ENCODE measurements around the gene USP9X. TPM values are rescaled to one million over a fixed set of nuclear protein-coding genes. Genes with fewer than 3 reads are reported as not detected.
"Not testable (repeated sequence)": the region's sequence is repeated elsewhere in the genome, so short reads cannot be mapped to it uniquely, and the experiment has no call there.

USP9X gene
- 10 to 100 TPM; 44.9 to 47.3 TPM for total RNA-seq

- Mint-ChIP-seq H3K4me1 (peaks cover 24% of the 10 kb centered on the region), H3K36me3 (peaks cover 10% of the 10 kb centered on the region), H3K9me3 (ENCODE audit: low read depth) (no peaks in the 10 kb centered on the region), H3K4me3 (peak within 1 kb of the TSS; percentile 87), H3K27me3 (no peaks in the 10 kb centered on the region), H3K27ac (peak within 1 kb of the TSS; percentile 99)
- DNase-seq = peak; percentile 90
- peak; percentile 71 for ATAC-seq
- CTCF ChIA-PET = interaction anchor here (0.9 to 2.9 kb wide), 2 partner anchors 30 to 32 kb away, joined by 4 to 19 read pairs; no protein-coding TSS in a partner anchor
Observed at GRCh38 chrX:41084893-41085511, at the start of gene USP9X. TSS of gene USP9X (plus strand) at chrX:41085445. CDS start at chrX:41123629, 38,184 bp downstream.

- Mint-ChIP-seq H3K4me1 (no peaks in the 10 kb centered on the region), H3K27me3 (no peaks in the 10 kb centered on the region), H3K36me3 (no peaks in the 10 kb centered on the region)
Observed at GRCh38 chrX:41035582-41035981, 49.7 kb upstream of the USP9X start.

GRCh38 chrX:41036668-41037326, 48.4 kb upstream of the USP9X start:
- no peak overlapping the region for H3K27ac Mint-ChIP-seq
- no peaks in the 10 kb centered on the region for H3K27me3 Mint-ChIP-seq
- CTCF ChIA-PET = no interaction called here
- no peaks in the 10 kb centered on the region for H3K9me3 Mint-ChIP-seq (ENCODE audit: low read depth)
- H3K36me3 Mint-ChIP-seq = no peaks in the 10 kb centered on the region
- DNase-seq (no peak), ATAC-seq (no peak)
- no peaks in the 10 kb centered on the region for H3K4me1 Mint-ChIP-seq
- no peak overlapping the region for H3K4me3 Mint-ChIP-seq

More at GRCh38 chrX:41035582-41035981, 49.7 kb upstream of the USP9X start:
- ATAC-seq (no peak), DNase-seq (no peak)
- CTCF ChIA-PET = no interaction called here
- Mint-ChIP-seq H3K27ac (no peak overlapping the region), H3K9me3 (ENCODE audit: low read depth) (no peaks in the 10 kb centered on the region), H3K4me3 (no peak overlapping the region)

GRCh38 chrX:41043196-41043595, 42.0 kb upstream of the USP9X start:
- no peaks in the 10 kb centered on the region for H3K4me1 Mint-ChIP-seq
- no peaks in the 10 kb centered on the region for H3K9me3 Mint-ChIP-seq (ENCODE audit: low read depth)
- H3K27ac Mint-ChIP-seq = no peak overlapping the region
- ATAC-seq (no peak), DNase-seq (no peak)
- H3K36me3 Mint-ChIP-seq = no peaks in the 10 kb centered on the region
- H3K27me3 Mint-ChIP-seq = no peaks in the 10 kb centered on the region
- CTCF ChIA-PET = no interaction called here
- no peak overlapping the region for H3K4me3 Mint-ChIP-seq

- ATAC-seq (no peak), DNase-seq (no peak)
- H3K27ac Mint-ChIP-seq = no peak overlapping the region
- CTCF ChIA-PET = no interaction called here
- no peaks in the 10 kb centered on the region for H3K9me3 Mint-ChIP-seq (ENCODE audit: low read depth)
- no peaks in the 10 kb centered on the region for H3K27me3 Mint-ChIP-seq
- no peaks in the 10 kb centered on the region for H3K4me1 Mint-ChIP-seq
- no peak overlapping the region for H3K4me3 Mint-ChIP-seq
- no peaks in the 10 kb centered on the region for H3K36me3 Mint-ChIP-seq
Observed at GRCh38 chrX:41043674-41044345, 41.4 kb upstream of the USP9X start.

- Mint-ChIP-seq H3K36me3 (no peaks in the 10 kb centered on the region), H3K4me1 (no peaks in the 10 kb centered on the region), H3K4me3 (no peak overlapping the region), H3K9me3 (ENCODE audit: low read depth) (no peaks in the 10 kb centered on the region), H3K27me3 (no peaks in the 10 kb centered on the region), H3K27ac (no peak overlapping the region)
- ATAC-seq (no peak), DNase-seq (no peak)
- CTCF ChIA-PET = no interaction called here
Observed at GRCh38 chrX:41045960-41046567, 39.2 kb upstream of the USP9X start.

GRCh38 chrX:41047878-41048534, 37.2 kb upstream of the USP9X start:
- H3K36me3 Mint-ChIP-seq = no peaks in the 10 kb centered on the region
- no peak overlapping the region for H3K27ac Mint-ChIP-seq
- H3K9me3 Mint-ChIP-seq (ENCODE audit: low read depth) = no peaks in the 10 kb centered on the region
- no peak for ATAC-seq
- no peaks in the 10 kb centered on the region for H3K4me1 Mint-ChIP-seq
- CTCF ChIA-PET = no interaction called here
- no peaks in the 10 kb centered on the region for H3K27me3 Mint-ChIP-seq
- no peak for DNase-seq
- H3K4me3 Mint-ChIP-seq = no peak overlapping the region

GRCh38 chrX:41050359-41050758, 34.9 kb upstream of the USP9X start:
- H3K36me3 Mint-ChIP-seq = no peaks in the 10 kb centered on the region
- no peak overlapping the region for H3K4me3 Mint-ChIP-seq
- DNase-seq = no peak
- H3K4me1 Mint-ChIP-seq = no peaks in the 10 kb centered on the region
- no peaks in the 10 kb centered on the region for H3K9me3 Mint-ChIP-seq (ENCODE audit: low read depth)
- H3K27me3 Mint-ChIP-seq = no peaks in the 10 kb centered on the region
- H3K27ac Mint-ChIP-seq = no peak overlapping the region
- CTCF ChIA-PET = no interaction called here
- ATAC-seq = no peak

GRCh38 chrX:41051288-41051687, 34.0 kb upstream of the USP9X start:
- Mint-ChIP-seq H3K27ac (no peak overlapping the region), H3K4me3 (no peak overlapping the region), H3K27me3 (no peaks in the 10 kb centered on the region), H3K9me3 (ENCODE audit: low read depth) (no peaks in the 10 kb centered on the region), H3K4me1 (no peaks in the 10 kb centered on the region), H3K36me3 (no peaks in the 10 kb centered on the region)
- CTCF ChIA-PET = no interaction called here
- ATAC-seq = no peak
- DNase-seq = no peak

- Mint-ChIP-seq H3K36me3 (no peaks in the 10 kb centered on the region), H3K27me3 (peaks cover 2% of the 10 kb centered on the region)
Observed at GRCh38 chrX:41055740-41056139, 29.5 kb upstream of the USP9X start.

GRCh38 chrX:41063276-41063675, 22.0 kb upstream of the USP9X start:
- DNase-seq; CTCF ChIA-PET; ATAC-seq; H3K27me3 Mint-ChIP-seq; H3K4me3 Mint-ChIP-seq; H3K4me1 Mint-ChIP-seq; H3K36me3 Mint-ChIP-seq; H3K9me3 Mint-ChIP-seq (ENCODE audit: low read depth); H3K27ac Mint-ChIP-seq: not testable (repeated sequence)

More at GRCh38 chrX:41055740-41056139, 29.5 kb upstream of the USP9X start:
- Mint-ChIP-seq H3K27ac (no peak overlapping the region), H3K4me1 (no peaks in the 10 kb centered on the region), H3K9me3 (ENCODE audit: low read depth) (no peaks in the 10 kb centered on the region), H3K4me3 (no peak overlapping the region)
- DNase-seq (no peak), ATAC-seq (no peak)
- CTCF ChIA-PET = no interaction called here

GRCh38 chrX:41064018-41064417, 21.2 kb upstream of the USP9X start:
- peaks cover 2% of the 10 kb centered on the region for H3K27me3 Mint-ChIP-seq

GRCh38 chrX:41066391-41066790, 18.9 kb upstream of the USP9X start:
- CTCF ChIA-PET = no interaction called here
- DNase-seq (no peak), ATAC-seq (no peak)
- Mint-ChIP-seq H3K36me3 (no peaks in the 10 kb centered on the region), H3K27ac (no peak overlapping the region), H3K4me3 (no peak overlapping the region), H3K9me3 (ENCODE audit: low read depth) (no peaks in the 10 kb centered on the region), H3K27me3 (no peaks in the 10 kb centered on the region), H3K4me1 (no peaks in the 10 kb centered on the region)

More at GRCh38 chrX:41064018-41064417, 21.2 kb upstream of the USP9X start:
- DNase-seq (no peak), ATAC-seq (no peak)
- H3K9me3 Mint-ChIP-seq (ENCODE audit: low read depth) = no peaks in the 10 kb centered on the region
- CTCF ChIA-PET = no interaction called here
- no peak overlapping the region for H3K27ac Mint-ChIP-seq
- H3K4me3 Mint-ChIP-seq = no peak overlapping the region
- no peaks in the 10 kb centered on the region for H3K36me3 Mint-ChIP-seq
- H3K4me1 Mint-ChIP-seq = no peaks in the 10 kb centered on the region
